KMS-11 (cell line): ENCODE measurements around the gene RNF25.

ENCODE experiments used
- H2AFZ ChIP-seq: fragments of 200-600 bp; sonication (generic); 2 replicates; pipeline ENCODE4 v1.6.1; 2016; ENCODE audit warnings: antibody characterized with exemption, mixed run types, low read depth
- H3K27ac ChIP-seq: fragments of 200-600 bp; sonication (generic); 2 replicates; pipeline ENCODE4 v1.6.1; 2016; ENCODE audit warnings: mild to moderate bottlenecking, mixed run types
- H3K27me3 ChIP-seq: fragments of 200-600 bp; sonication (generic); 2 replicates; pipeline ENCODE4 v1.6.1; 2017; ENCODE audit warnings: mild to moderate bottlenecking, low read depth, mixed run types, moderate library complexity; ENCODE audit not compliant: insufficient read depth
- H3K36me3 ChIP-seq: fragments of 200-600 bp; sonication (generic); 2 replicates; pipeline ENCODE4 v1.6.1; 2017; ENCODE audit warnings: mild to moderate bottlenecking, mixed run types; ENCODE audit not compliant: insufficient read depth
- H3K4me1 ChIP-seq: fragments of 200-600 bp; sonication (generic); 2 replicates; pipeline ENCODE4 v1.6.1; 2016; ENCODE audit warnings: mild to moderate bottlenecking, low read depth, mixed run types; ENCODE audit not compliant: poor library complexity, severe bottlenecking
- H3K4me2 ChIP-seq: fragments of 200-600 bp; sonication (generic); 2 replicates; pipeline ENCODE4 v1.7.0; 2016; ENCODE audit warnings: mild to moderate bottlenecking, mixed run types
- H3K4me3 ChIP-seq: fragments of 200-600 bp; sonication (generic); IDR thresholded peaks from 2 replicates; pipeline ENCODE4 v1.6.1; 2017; ENCODE audit warnings: low read depth, low read length, mixed read lengths; ENCODE audit not compliant: insufficient read depth
- H3K79me2 ChIP-seq: fragments of 200-600 bp; sonication (generic); 2 replicates; pipeline ENCODE4 v1.6.1; 2016; ENCODE audit warnings: low read depth, mixed run types; ENCODE audit not compliant: insufficient read depth
- H3K9ac ChIP-seq: fragments of 200-600 bp; sonication (generic); 2 replicates; pipeline ENCODE4 v1.6.1; 2016; ENCODE audit warnings: mild to moderate bottlenecking, mixed run types
- H4K20me1 ChIP-seq: fragments of 200-600 bp; sonication (generic); 2 replicates; pipeline ENCODE4 v1.6.1; 2016; ENCODE audit warnings: mild to moderate bottlenecking, mixed run types; ENCODE audit not compliant: insufficient read depth
- CTCF ChIP-seq: fragments of 200-600 bp; sonication (generic); conservative IDR thresholded peaks from 2 replicates; pipeline ENCODE4 v1.6.1; 2017; ENCODE audit warnings: low read depth, mild to moderate bottlenecking, antibody characterized with exemption, low read length, moderate library complexity, mixed read lengths

Gene RNF25

GRCh38 chr2:218719457-218719856, 47.7 kb upstream of the RNF25 start:
- Histone ChIP-seq H2AFZ (no peak overlapping the region), H3K9ac (no peak overlapping the region), H3K79me2 (peaks cover 47% of the 10 kb centered on the region; the same call in 1 of the 2 replicates), H3K27ac (no peak overlapping the region), H3K36me3 (no peaks in the 10 kb centered on the region), H3K4me3 (no peak overlapping the region), H4K20me1 (no peaks in the 10 kb centered on the region), H3K4me2 (no peak overlapping the region), H3K4me1 (peaks cover 61% of the 10 kb centered on the region), H3K27me3 (no peaks in the 10 kb centered on the region)
- TF ChIP-seq CTCF, result no peak

- H3K79me2 ChIP-seq, result peaks cover 49% of the 10 kb centered on the region
- no peaks in the 10 kb centered on the region for H3K27me3 ChIP-seq
- no peak overlapping the region for H2AFZ ChIP-seq
- no peaks in the 10 kb centered on the region for H4K20me1 ChIP-seq
- H3K36me3 ChIP-seq, result no peaks in the 10 kb centered on the region
- peaks cover 51% of the 10 kb centered on the region for H3K4me1 ChIP-seq
- H3K4me3 ChIP-seq, result no peak overlapping the region
- no peak overlapping the region for H3K4me2 ChIP-seq
- H3K27ac ChIP-seq, result no peak overlapping the region
- no peak for TF ChIP-seq CTCF
- H3K9ac ChIP-seq, result no peak overlapping the region
These were observed 46.3 kb upstream of the RNF25 start for GRCh38 chr2:218718058-218718457.

- no peak overlapping the region for H2AFZ ChIP-seq
- peaks cover 57% of the 10 kb centered on the region for H3K79me2 ChIP-seq
- H3K27me3 ChIP-seq, result no peaks in the 10 kb centered on the region
- no peaks in the 10 kb centered on the region for H3K36me3 ChIP-seq
- no peak overlapping the region for H3K4me2 ChIP-seq
- H3K4me3 ChIP-seq, result no peak overlapping the region
- no peaks in the 10 kb centered on the region for H4K20me1 ChIP-seq
- peaks cover 45% of the 10 kb centered on the region for H3K4me1 ChIP-seq
- no peak overlapping the region for H3K27ac ChIP-seq
- no peak for TF ChIP-seq CTCF
- H3K9ac ChIP-seq, result no peak overlapping the region
These were observed 45.5 kb upstream of the RNF25 start for GRCh38 chr2:218717262-218717661.

- Histone ChIP-seq H2AFZ (no peak overlapping the region), H3K27ac (no peak overlapping the region), H3K4me1 (peaks cover 41% of the 10 kb centered on the region), H3K27me3 (no peaks in the 10 kb centered on the region), H3K79me2 (peaks cover 64% of the 10 kb centered on the region), H3K36me3 (no peaks in the 10 kb centered on the region), H3K4me2 (no peak overlapping the region), H3K4me3 (no peak overlapping the region), H3K9ac (no peak overlapping the region), H4K20me1 (no peaks in the 10 kb centered on the region)
- no peak for TF ChIP-seq CTCF
These were observed 44.3 kb upstream of the RNF25 start for GRCh38 chr2:218716070-218716469.
